Measurements from ENCODE around the gene CACNA1D. TPM values are rescaled to one million over a fixed set of nuclear protein-coding genes. Genes with fewer than 3 reads are reported as not detected.

CACNA1D gene
- total and polyA plus RNA-seq, 9 of the 15 experiments (the other 6 are each of a cell fraction or from before 2014, with no cell fraction given), result 0.29 TPM; not detected in 8

DNA sequence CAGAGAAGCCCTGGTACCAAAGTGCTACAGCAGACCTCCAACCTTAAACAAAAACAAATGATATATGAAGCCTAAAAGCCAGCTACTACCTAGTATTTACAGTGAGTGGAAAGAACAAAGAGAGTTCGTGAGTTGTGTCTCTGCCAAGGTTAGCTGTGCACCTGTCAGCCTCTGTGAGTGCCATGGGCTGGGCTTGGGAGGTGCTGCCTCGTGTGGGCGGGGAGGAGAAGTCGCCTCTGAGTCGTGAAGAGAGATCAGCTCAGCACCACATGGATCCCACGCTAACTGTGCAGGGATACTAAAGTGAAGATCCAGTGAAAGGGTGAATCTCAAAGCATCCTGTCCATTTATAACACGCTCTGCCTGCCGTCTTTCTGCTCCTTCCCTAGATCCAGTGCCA, 249.9 kb downstream of the CACNA1D start (continued):
- TF ChIP-seq NBN (IDR thresholded peaks at IDR 0.05; ENCODE audit: low read depth) (no peak), THRAP3 (IDR thresholded peaks at IDR 0.05; ENCODE audit: borderline replicate concordance) (no peak)
- TF ChIP-seq, protein P1, sequence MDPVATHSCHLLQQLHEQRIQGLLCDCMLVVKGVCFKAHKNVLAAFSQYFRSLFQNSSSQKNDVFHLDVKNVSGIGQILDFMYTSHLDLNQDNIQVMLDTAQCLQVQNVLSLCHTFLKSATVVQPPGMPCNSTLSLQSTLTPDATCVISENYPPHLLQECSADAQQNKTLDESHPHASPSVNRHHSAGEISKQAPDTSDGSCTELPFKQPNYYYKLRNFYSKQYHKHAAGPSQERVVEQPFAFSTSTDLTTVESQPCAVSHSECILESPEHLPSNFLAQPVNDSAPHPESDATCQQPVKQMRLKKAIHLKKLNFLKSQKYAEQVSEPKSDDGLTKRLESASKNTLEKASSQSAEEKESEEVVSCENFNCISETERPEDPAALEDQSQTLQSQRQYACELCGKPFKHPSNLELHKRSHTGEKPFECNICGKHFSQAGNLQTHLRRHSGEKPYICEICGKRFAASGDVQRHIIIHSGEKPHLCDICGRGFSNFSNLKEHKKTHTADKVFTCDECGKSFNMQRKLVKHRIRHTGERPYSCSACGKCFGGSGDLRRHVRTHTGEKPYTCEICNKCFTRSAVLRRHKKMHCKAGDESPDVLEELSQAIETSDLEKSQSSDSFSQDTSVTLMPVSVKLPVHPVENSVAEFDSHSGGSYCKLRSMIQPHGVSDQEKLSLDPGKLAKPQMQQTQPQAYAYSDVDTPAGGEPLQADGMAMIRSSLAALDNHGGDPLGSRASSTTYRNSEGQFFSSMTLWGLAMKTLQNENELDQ (CRISPR knock-in tag; IDR thresholded peaks at IDR 0.05; ENCODE audit: borderline replicate concordance), result no peak
- TF ChIP-seq, protein P2, sequence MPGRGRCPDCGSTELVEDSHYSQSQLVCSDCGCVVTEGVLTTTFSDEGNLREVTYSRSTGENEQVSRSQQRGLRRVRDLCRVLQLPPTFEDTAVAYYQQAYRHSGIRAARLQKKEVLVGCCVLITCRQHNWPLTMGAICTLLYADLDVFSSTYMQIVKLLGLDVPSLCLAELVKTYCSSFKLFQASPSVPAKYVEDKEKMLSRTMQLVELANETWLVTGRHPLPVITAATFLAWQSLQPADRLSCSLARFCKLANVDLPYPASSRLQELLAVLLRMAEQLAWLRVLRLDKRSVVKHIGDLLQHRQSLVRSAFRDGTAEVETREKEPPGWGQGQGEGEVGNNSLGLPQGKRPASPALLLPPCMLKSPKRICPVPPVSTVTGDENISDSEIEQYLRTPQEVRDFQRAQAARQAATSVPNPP (IDR thresholded peaks at IDR 0.05; ENCODE audit: borderline replicate concordance, insufficient read depth, insufficient read length), result no peak

DNA sequence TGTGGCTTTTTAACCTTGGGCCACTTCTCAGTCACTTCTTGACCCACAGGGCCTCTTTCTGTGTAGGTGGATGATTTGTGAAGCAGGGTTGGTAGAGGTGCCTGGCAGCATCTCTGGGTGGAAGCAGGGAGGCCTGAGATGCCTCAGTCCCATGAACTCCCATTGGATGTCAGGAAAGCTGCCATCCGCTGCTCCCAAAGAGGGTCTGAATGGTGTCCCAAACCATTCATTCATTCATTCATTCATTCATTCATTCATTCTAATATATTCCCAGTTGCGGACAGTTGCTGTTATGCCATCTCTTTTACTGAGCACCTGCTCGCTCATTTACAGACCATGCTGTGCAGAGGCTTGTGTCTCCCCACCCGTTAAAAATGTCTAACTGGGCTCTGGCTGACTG, 253.1 kb downstream of the CACNA1D start:
- no peak overlapping the region for H3K4me2 ChIP-seq (ENCODE audit: insufficient read depth, low read length)
- H2AFZ ChIP-seq (ENCODE audit: low read depth, low read length), result no peak overlapping the region
- H3K9ac ChIP-seq (ENCODE audit: insufficient read depth in 1 of 2, low read depth in 2 of 2, low read length in 2 of 2), result no peak overlapping the region
- ATAC-seq (no peak), FAIRE-seq (no peak), DNase-seq (ENCODE audit: extremely low read depth in 1 of 4, low spot score in 3 of 4) (no peak)
- no peaks in the 10 kb centered on the region for H4K20me1 ChIP-seq (replicated peaks; ENCODE audit: control insufficient read depth, insufficient read depth, low read length)
- POLR2A ChIA-PET, result no interaction called here
- in situ Hi-C loops (cut with MboI) (no loop called here), intact Hi-C loops (cut with micrococcal nuclease) (no loop called here)
- no TSS peak for BruUV-seq (replicated peaks)
- WGBS (ENCODE audit: insufficient coverage, low coverage, missing lambda C conversion rate), result 0% methylated on average over 4 of the region's 4 CpGs
- no peaks in the 10 kb centered on the region for H3K9me1 ChIP-seq (ENCODE audit: control insufficient read depth, insufficient read depth, low read length)
- H3K4me3 ChIP-seq, result no peak overlapping the region
- H3K36me3 ChIP-seq (ENCODE audit: control insufficient read depth, insufficient read depth, low read length), result no peaks in the 10 kb centered on the region
- H3K27me3 ChIP-seq (ENCODE audit: control insufficient read depth in 2 of 2, insufficient read depth in 2 of 2, low read length in 2 of 2), result peaks cover 3 to 40% of the 10 kb centered on the region in 2 experiments; a peak in 3 of 5 replicates
- CTCF ChIA-PET (ENCODE audit: low intra/inter-chr PET ratio), result no interaction called here
- no peak overlapping the region for H3K27ac ChIP-seq (ENCODE audit: extremely low read depth, low read depth, low read length)
- no peaks in the 10 kb centered on the region for H3K79me2 ChIP-seq (ENCODE audit: control insufficient read depth, insufficient read depth, low read length)
- H3K4me1 ChIP-seq (replicated peaks in 1 of 2; ENCODE audit: control insufficient read depth in 2 of 2, insufficient read depth in 2 of 2, low read length in 2 of 2), result no peaks in the 10 kb centered on the region
- H3K9me3 ChIP-seq (replicated peaks; ENCODE audit: control insufficient read depth, insufficient read depth, low read depth, low read length), result no peaks in the 10 kb centered on the region
- peak; percentile 68; the same call in 1 of the 2 replicates for TF ChIP-seq ZNF24 (IDR thresholded peaks at IDR 0.05)
- TF ChIP-seq ADNP (tag; IDR thresholded peaks at IDR 0.05), result no peak

Data from K562 (cell line).